Stimulated activated CD8-positive, alpha-beta memory T cell treated with anti-CD3 and anti-CD28 coated beads, Interleukin-15, amount 100 ng/mL, for 48 hours (primary cell): ENCODE results near the gene ATF2.

ENCODE experiments used
- DNase-seq, 2 donors: peaks; one replicate each; pipeline ENCODE4 v3.0.0-alpha.2; 2020; ENCODE audit warnings: low read depth in 2 of 2

Gene ATF2

DNA sequence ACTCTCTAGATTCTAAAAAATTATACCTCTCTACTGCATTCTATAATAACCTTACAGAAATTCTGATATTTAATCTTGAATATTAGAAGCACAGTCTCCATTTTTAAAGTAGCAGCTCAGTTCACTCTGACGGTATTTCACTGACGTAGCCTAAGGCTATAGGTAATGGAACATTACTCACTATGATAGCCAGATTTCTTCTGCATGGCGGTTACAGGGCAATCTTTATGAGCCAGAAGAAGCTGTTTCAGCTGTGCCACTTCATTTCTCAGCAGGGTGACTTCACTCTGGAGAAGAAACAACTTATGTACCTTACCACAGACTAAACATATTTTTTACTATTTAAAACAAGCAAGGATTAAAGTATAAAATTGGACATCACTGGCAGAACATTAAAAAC is 87.5 kb downstream of the ATF2 start:
- no peak for DNase-seq

- DNase-seq = no peak
Measured at GRCh38 chr2:175076272-175076671, 91.7 kb downstream of the ATF2 start.

DNA sequence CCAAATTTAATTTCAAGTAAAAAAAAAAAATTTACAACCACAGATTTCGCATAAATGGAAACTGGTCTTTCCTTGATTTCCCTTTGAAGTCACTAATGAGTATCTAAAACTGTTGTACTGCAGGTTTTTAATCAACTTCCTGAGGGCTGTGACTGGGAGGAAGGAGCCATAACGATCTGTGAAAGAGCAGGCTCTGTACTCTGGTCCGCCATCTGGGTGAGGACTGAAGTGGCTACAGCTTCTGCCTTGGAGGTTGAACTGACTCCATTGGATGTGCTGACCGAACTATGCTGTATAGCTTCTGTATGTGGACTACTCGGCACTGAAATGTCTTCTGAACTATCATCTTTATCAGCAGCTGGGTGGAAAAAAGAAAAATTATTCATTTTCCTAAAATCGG is 93.5 kb downstream of the ATF2 start:
- DNase-seq = no peak

DNA sequence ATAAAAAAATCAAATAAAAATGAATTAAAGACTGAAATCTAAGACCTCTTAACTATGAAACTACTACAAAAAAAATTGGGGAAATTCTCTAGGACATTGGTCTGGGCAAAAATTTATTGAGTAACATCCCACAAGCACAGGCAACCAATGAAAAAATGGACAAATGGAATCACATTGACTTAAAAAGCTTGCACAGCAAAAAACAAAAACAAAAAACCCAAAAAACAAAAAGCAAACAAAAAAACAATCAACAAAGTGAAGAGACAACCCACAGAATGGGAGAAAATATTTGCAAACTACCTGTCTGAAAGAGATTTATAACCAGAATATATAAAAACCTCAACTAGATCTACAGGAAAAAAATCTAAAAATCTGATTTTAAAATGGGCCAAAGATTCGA is 99.5 kb downstream of the ATF2 start:
- no peak for DNase-seq

DNA sequence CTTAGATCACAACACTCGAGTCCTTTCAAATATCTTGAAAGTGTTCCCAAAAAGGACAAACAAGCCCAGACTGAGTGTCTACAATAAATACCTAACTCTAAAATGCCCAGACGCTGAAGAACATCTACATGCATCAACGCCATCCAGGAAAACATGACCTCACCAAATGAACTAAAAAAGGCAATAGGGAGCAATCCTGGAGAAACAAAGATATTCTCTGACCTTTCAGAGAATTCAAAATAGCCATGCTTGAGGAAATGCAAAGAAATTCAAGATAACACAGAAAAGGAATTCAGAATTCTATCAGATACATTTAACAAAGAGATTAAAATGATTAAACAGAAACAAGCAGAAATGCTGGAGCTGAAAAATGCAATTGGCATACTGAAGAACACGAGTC is 101.6 kb downstream of the ATF2 start:
- no peak for DNase-seq

- DNase-seq = no peak
Measured at GRCh38 chr2:175064797-175065196, 103.2 kb downstream of the ATF2 start.

DNA sequence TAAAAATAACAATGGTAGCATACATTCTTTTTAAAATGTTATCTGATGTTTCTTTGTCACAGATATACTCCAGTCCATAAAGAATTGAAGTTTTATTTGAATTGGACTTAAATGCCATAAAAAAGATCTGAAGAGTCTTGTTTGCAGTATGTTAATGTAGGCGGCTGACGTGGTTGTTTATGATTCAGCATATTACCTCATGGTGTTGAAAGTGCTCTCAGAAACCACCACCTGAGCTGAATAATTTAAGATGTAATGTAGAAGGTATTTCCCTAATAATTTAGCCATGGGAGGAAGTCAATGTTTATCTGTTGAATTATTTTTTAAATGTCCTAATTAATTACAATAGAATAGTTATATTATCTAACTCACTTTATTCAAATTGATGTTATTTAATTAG is 104.3 kb downstream of the ATF2 start:
- DNase-seq = no peak

DNA sequence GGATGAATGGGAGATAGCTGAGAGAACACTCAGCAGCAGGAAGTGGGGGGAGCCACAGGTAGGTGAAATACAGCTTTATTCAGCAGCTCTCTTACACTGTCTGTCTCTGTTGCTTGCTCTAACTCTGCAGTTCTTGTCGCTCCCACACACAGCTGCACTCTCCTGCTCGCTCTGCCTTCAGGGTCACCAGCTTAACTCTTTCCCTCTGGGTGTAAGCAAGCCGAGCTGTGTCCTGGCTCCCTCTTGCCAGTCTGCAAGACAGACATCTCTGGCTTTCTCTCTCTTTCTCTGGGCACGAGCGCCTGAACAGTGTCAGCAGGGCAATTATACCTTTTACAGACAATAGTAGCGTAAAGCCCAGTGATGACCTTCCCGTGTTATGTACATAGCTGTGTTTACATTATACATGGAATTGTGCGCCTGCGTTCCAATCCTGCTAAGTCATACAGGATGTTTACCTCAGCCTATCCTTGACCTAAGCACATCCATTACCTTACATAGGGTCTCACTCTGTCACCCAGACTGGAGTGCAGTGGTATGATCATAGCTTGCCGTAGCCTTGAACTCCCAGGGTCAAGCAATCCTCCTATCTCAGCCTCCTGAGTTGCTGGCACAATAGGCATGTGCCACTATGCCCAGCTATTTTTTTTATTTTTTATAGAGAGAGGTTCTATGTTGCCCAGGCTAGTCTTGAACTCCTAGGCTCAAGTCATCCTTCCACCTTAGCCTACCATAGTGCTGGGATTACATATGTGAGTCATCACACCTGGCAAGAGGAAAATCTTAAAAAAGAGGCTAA is 105.0 kb downstream of the ATF2 start:
- DNase-seq = no peak

GRCh38 chr2:175057078-175057685 is 110.8 kb downstream of the ATF2 start:
- no peak for DNase-seq

GRCh38 chr2:175055993-175056392 is 112.0 kb downstream of the ATF2 start:
- DNase-seq = no peak

- DNase-seq = no peak
Measured at GRCh38 chr2:175054340-175054739, 113.7 kb downstream of the ATF2 start.

- no peak for DNase-seq
Measured at GRCh38 chr2:175049661-175050060, 118.3 kb downstream of the ATF2 start.

- no peak for DNase-seq
Measured at GRCh38 chr2:175048275-175048674, 119.7 kb downstream of the ATF2 start.

- no peak for DNase-seq
Measured at GRCh38 chr2:175039490-175039889, 128.5 kb downstream of the ATF2 start.

DNA sequence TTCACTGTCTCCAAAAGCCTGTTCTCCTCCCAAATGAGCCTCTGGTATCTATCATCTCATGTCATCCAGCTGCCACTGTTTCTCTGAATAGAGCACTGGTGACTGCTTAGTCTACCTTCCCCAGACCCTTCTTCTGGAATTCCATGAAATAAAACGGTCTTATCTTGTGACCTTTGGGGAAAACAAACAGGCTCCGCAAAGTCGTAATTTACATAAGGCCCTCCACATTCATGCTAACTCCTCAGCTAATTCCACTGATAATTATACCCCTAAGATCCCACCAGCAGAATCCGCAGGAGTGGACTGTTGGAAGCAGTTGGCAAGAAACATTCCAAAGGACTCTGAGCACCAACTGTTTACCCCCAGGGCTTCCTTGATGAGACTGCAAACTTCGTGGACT is 129.0 kb downstream of the ATF2 start:
- no peak for DNase-seq

GRCh38 chr2:175037941-175038340 is 130.1 kb downstream of the ATF2 start:
- no peak for DNase-seq

- DNase-seq = no peak
Measured at GRCh38 chr2:175036582-175037018, 131.4 kb downstream of the ATF2 start.

- no peak for DNase-seq
Measured at GRCh38 chr2:175035806-175036205, 132.2 kb downstream of the ATF2 start.

DNA sequence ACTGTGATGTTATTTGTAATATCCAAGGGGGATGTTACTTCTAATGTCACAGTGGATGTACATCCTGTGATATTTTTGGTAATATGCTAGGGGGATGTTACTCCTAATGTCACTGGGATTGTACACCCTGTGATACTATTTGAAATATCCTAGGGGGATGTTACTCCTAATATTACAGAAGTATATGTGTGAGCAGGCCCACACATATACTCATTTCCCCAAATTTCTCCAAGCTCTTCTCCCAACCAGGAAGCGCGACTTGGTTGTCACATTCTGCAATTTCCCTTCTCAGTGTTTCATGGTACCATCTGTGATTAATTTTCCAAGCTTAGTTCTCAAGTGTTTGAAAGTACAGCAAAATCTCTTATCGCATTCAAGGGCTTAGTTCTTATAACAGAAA is 133.3 kb downstream of the ATF2 start:
- DNase-seq = no peak

DNA sequence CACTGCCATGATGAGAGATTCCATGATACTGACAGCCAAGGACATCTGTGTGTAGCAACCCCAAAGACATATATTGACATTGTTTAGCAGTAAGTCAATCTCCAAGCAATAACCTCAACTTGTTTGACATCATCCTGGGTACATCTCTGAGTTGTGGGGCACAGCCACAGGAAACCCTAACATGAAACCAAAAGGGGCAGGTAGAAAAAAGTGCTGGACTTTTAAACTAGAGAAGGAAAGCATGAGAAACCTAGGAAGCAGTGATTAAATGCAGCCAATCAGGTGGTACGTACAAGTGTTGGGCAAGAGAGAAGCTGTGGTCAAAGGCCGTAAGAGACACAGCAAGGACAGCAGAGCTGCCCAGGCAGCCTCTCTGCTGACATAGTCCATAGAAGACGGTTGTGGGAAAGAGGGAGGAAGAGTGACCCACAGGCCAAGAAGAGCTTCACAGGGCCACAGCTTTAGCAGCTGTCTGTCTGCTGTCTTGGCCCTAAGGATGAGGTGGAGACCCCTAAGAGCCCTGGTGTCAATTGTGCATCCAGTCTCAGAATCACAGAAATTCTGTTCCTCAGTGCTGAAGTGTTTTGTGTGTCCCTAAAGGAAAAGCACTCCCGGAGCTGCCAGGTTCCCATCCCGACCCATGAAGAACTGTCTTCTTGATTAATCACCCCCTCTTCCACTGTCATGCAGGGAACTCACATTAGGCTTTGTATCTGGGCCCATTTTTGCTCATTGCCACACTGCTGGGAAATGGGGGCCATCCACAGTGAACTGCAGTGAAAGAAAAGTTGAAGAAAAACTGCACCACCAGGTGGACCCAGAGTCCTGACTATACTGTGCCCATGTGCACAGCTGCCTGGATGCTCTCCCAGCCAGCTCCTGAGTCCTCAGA is 137.4 kb downstream of the ATF2 start:
- DNase-seq = no peak

GRCh38 chr2:175027755-175028154 is 140.2 kb downstream of the ATF2 start:
- no peak for DNase-seq

DNA sequence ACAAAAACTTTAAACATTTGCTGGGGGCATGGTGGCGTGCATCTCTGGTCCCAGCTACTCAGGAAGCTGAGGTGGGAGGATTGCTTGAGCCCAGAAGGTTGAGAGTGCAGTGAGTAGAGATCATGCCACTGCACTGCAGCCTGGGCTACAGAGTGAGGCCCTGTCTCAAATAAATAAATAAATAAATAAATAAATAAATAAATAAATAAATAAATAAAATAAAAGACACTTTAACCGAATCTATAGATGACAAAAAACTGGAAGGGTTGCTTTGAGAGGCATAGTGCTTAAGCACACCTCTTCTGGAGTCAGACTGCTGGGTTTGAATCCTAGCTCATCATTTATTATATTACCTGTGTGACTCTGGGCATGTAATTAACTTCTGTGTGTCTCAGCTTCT is 141.6 kb downstream of the ATF2 start:
- DNase-seq = no peak

- no peak for DNase-seq
Measured at GRCh38 chr2:175025946-175026345, 142.1 kb downstream of the ATF2 start.
